ENCODE results near the gene MMAA. TPM values are rescaled to one million over a fixed set of nuclear protein-coding genes. Genes with fewer than 3 reads are reported as not detected.

Gene MMAA
- polyA plus RNA-seq, 1 donor from 2014 or later: 7.9 TPM

DNA sequence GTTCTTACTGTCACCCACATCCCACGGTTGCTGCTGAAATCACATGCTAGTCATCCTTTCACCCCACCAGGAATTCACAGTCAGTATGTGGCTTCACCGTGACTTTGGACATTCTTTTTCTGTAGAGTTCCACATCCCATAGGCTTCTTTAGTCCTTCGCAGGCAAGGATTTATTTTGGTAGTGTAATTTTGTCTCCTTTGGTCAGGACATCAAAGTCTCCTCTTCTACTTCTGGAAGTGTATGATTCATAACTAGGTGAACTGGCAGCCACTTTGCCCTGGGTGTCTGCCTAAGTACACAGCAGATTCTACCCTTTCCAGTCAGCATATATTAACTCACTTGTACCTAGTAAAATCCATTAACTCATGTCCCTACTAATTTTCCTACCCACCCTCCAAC lies 38.3 kb upstream of the MMAA start:
- no peaks in the 10 kb centered on the region for H3K27me3 ChIP-seq (ENCODE audit: insufficient read depth, low read depth, low read length)
- H3K4me3 ChIP-seq (ENCODE audit: low read length): no peak overlapping the region
- no peak overlapping the region for H3K9ac ChIP-seq (ENCODE audit: low read length)
- no peak overlapping the region for H3K4me2 ChIP-seq (ENCODE audit: low read length)
- no peaks in the 10 kb centered on the region for H3K9me3 ChIP-seq (ENCODE audit: low read length)
- TF ChIP-seq EP300 (conservative IDR thresholded peaks at IDR 0.05; ENCODE audit: poor library complexity, severe bottlenecking): no peak
- TF ChIP-seq MXI1 (conservative IDR thresholded peaks at IDR 0.05; ENCODE audit: poor library complexity, severe bottlenecking): no peak
- no peak for TF ChIP-seq RAD21 (conservative IDR thresholded peaks at IDR 0.05)
- TF ChIP-seq, protein P1, sequence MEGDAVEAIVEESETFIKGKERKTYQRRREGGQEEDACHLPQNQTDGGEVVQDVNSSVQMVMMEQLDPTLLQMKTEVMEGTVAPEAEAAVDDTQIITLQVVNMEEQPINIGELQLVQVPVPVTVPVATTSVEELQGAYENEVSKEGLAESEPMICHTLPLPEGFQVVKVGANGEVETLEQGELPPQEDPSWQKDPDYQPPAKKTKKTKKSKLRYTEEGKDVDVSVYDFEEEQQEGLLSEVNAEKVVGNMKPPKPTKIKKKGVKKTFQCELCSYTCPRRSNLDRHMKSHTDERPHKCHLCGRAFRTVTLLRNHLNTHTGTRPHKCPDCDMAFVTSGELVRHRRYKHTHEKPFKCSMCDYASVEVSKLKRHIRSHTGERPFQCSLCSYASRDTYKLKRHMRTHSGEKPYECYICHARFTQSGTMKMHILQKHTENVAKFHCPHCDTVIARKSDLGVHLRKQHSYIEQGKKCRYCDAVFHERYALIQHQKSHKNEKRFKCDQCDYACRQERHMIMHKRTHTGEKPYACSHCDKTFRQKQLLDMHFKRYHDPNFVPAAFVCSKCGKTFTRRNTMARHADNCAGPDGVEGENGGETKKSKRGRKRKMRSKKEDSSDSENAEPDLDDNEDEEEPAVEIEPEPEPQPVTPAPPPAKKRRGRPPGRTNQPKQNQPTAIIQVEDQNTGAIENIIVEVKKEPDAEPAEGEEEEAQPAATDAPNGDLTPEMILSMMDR (IDR thresholded peaks at IDR 0.05; ENCODE audit: poor library complexity, severe bottlenecking): no peak
- TF ChIP-seq SMC3 (conservative IDR thresholded peaks at IDR 0.05; ENCODE audit: poor library complexity): no peak
- no peak for TF ChIP-seq POLR2AphosphoS5 (IDR thresholded peaks at IDR 0.05)
- TF ChIP-seq, protein P2, sequence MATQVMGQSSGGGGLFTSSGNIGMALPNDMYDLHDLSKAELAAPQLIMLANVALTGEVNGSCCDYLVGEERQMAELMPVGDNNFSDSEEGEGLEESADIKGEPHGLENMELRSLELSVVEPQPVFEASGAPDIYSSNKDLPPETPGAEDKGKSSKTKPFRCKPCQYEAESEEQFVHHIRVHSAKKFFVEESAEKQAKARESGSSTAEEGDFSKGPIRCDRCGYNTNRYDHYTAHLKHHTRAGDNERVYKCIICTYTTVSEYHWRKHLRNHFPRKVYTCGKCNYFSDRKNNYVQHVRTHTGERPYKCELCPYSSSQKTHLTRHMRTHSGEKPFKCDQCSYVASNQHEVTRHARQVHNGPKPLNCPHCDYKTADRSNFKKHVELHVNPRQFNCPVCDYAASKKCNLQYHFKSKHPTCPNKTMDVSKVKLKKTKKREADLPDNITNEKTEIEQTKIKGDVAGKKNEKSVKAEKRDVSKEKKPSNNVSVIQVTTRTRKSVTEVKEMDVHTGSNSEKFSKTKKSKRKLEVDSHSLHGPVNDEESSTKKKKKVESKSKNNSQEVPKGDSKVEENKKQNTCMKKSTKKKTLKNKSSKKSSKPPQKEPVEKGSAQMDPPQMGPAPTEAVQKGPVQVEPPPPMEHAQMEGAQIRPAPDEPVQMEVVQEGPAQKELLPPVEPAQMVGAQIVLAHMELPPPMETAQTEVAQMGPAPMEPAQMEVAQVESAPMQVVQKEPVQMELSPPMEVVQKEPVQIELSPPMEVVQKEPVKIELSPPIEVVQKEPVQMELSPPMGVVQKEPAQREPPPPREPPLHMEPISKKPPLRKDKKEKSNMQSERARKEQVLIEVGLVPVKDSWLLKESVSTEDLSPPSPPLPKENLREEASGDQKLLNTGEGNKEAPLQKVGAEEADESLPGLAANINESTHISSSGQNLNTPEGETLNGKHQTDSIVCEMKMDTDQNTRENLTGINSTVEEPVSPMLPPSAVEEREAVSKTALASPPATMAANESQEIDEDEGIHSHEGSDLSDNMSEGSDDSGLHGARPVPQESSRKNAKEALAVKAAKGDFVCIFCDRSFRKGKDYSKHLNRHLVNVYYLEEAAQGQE (IDR thresholded peaks at IDR 0.05; ENCODE audit: borderline replicate concordance): no peak
- TF ChIP-seq TAF1 (IDR thresholded peaks at IDR 0.05; ENCODE audit: low read depth): no peak
- no peak for TF ChIP-seq EZH2 (IDR thresholded peaks at IDR 0.05; ENCODE audit: borderline replicate concordance, insufficient read depth, low read length, poor library complexity, severe bottlenecking)
- no peaks in the 10 kb centered on the region for H3K9me2 ChIP-seq (ENCODE audit: insufficient read depth, low read length)
- H3F3A ChIP-seq (ENCODE audit: insufficient read depth, low read length, poor library complexity, severe bottlenecking): no peaks in the 10 kb centered on the region
- H4K20me1 ChIP-seq (ENCODE audit: insufficient read depth): no peaks in the 10 kb centered on the region
- no peaks in the 10 kb centered on the region for H3K36me3 ChIP-seq (ENCODE audit: insufficient read depth, low read length)
- no peak overlapping the region for H3K27ac ChIP-seq (ENCODE audit: low read length)
- no peak overlapping the region for H2AFZ ChIP-seq (ENCODE audit: low read depth, low read length)
- no peaks in the 10 kb centered on the region for H3K79me2 ChIP-seq (replicated peaks; ENCODE audit: insufficient read depth, low read length)

DNA sequence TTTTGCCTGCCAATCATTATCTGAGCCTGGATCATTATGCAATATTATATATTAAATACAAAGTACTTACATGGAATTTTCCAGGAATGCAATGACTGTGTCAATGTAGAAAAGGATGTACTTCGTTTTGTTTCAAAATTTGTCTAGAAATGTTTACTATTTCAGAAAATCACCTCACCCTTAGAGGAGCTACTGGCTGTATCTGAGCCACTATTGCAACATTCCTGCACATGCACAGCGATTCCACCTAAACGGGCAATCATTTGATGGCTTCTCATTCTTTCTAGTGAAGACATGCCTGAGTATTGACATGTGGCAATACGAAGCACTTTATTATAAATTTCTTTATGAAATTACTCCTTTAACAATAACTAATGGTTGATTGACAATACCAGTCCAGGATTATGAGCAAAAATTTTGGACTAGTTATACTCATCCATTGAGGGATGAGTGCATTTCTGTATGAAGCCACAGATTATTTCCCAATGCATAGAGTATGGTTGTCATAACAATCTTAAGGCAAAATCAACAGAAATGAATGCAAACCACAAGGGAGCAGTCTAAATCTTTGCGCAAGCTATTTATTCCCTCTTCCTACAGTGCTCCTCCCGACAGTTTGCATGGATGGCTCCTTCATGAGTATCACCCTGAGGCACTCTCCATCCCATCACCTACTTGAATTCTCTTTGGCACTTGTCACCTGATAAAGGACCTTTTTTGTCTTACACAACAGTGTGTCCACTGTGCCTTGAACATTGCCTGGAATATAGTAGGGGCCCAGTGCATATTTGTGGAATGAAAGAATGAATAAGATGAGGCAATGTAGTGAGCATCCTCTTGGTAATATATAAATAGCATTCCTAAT lies 35.8 kb upstream of the MMAA start:
- Histone ChIP-seq H3K9ac (ENCODE audit: low read length) (no peak overlapping the region), H3K9me2 (ENCODE audit: insufficient read depth, low read length) (no peaks in the 10 kb centered on the region)
- TF ChIP-seq, protein P2 (IDR thresholded peaks at IDR 0.05; ENCODE audit: borderline replicate concordance): no peak
- TF ChIP-seq SMC3 (conservative IDR thresholded peaks at IDR 0.05; ENCODE audit: poor library complexity): no peak
- TF ChIP-seq RAD21 (conservative IDR thresholded peaks at IDR 0.05): no peak
- TF ChIP-seq EP300 (conservative IDR thresholded peaks at IDR 0.05; ENCODE audit: poor library complexity, severe bottlenecking): peak; percentile 23
- no peak for TF ChIP-seq TAF1 (IDR thresholded peaks at IDR 0.05; ENCODE audit: low read depth)
- TF ChIP-seq, protein P1 (IDR thresholded peaks at IDR 0.05; ENCODE audit: poor library complexity, severe bottlenecking): no peak
- TF ChIP-seq MXI1 (conservative IDR thresholded peaks at IDR 0.05; ENCODE audit: poor library complexity, severe bottlenecking): no peak

More for the DNA sequence above, 35.8 kb upstream of the MMAA start:
- H3K9me3 ChIP-seq (ENCODE audit: low read length): no peaks in the 10 kb centered on the region
- H2AFZ ChIP-seq (ENCODE audit: low read depth, low read length): no peak overlapping the region
- H4K20me1 ChIP-seq (ENCODE audit: insufficient read depth): no peaks in the 10 kb centered on the region
- no peaks in the 10 kb centered on the region for H3K79me2 ChIP-seq (replicated peaks; ENCODE audit: insufficient read depth, low read length)
- no peak overlapping the region for H3K4me3 ChIP-seq (ENCODE audit: low read length)
- H3K36me3 ChIP-seq (ENCODE audit: insufficient read depth, low read length): no peaks in the 10 kb centered on the region
- no peak overlapping the region for H3K27ac ChIP-seq (ENCODE audit: low read length)
- H3K27me3 ChIP-seq (ENCODE audit: insufficient read depth, low read depth, low read length): no peaks in the 10 kb centered on the region
- H3K4me2 ChIP-seq (ENCODE audit: low read length): no peak overlapping the region
- H3F3A ChIP-seq (ENCODE audit: insufficient read depth, low read length, poor library complexity, severe bottlenecking): no peaks in the 10 kb centered on the region

All from neural cell (in vitro differentiated cells).